Upper lobe of left lung (tissue), 4 donors: ENCODE measurements around the gene DGKZ.

Experiments
- CTCF ChIP-seq, 6 experiments: fragments of 450-650 bp in 4 of 6; fragments of 200-600 bp in 2 of 6; sonication (generic) in 2 of 6; IDR thresholded peaks; one replicate each; pipeline ENCODE4 v1.5.1; 2016 to 2019; ENCODE audit warnings: antibody characterized with exemption in 6 of 6
- POLR2AphosphoS5 ChIP-seq, 2 donors: sonication (generic); formaldehyde crosslinking; IDR thresholded peaks; one replicate each; pipeline ENCODE4 v1.5.1; 2017; ENCODE audit warnings: antibody characterized with exemption in 2 of 2

DNA sequence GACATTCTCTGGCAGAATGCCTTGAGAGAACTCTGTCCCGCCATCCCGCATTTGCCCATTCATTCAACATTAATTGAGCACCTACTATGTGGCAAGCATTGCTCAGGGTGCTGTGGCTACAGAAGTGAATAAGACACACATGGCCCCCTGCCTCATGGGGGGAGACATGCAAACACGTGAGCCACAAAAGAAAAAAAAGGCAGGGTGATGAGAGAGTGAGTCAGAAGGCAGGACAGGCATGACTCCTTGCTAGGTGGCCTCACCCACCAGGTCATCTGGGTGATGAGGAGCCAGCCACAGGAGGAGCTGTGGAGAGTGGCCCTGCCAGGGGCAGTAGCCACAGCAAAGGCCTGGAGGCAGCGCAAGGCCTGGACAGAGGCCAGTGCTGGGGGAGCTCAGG is 39.4 kb downstream of the DGKZ start:
- TF ChIP-seq CTCF (IDR thresholded peaks at IDR 0.05) (no peak), POLR2AphosphoS5 (IDR thresholded peaks at IDR 0.05) (no peak)
